Osteoblast (primary cell): Measurements from ENCODE around the gene ZNF554. TPM values are rescaled to one million over a fixed set of nuclear protein-coding genes. Genes with fewer than 3 reads are reported as not detected.

Experiments
- DNase-seq: peaks from one replicate; pipeline ENCODE4 v3.0.0; 2011; ENCODE audit warnings: low spot score, mixed read lengths; ENCODE audit not compliant: insufficient read length; ENCODE audit errors: missing footprints
- H2AFZ ChIP-seq: 2 replicates; pipeline ENCODE4 v1.6.0; 2011; ENCODE audit warnings: mild to moderate bottlenecking, low read length
- H3K27ac ChIP-seq: 2 replicates; pipeline ENCODE4 v1.5.1; 2011; ENCODE audit warnings: mild to moderate bottlenecking, low read depth, low read length, moderate library complexity
- H3K27me3 ChIP-seq: 2 replicates; pipeline ENCODE4 v1.6.0; 2012; ENCODE audit warnings: mild to moderate bottlenecking, control low read depth, inconsistent platforms, low read length, moderate library complexity; ENCODE audit not compliant: insufficient read depth
- H3K36me3 ChIP-seq: 2 replicates; pipeline ENCODE4 v1.5.1; 2011; ENCODE audit warnings: mild to moderate bottlenecking, low read length, control low read depth, moderate library complexity; ENCODE audit not compliant: insufficient read depth
- H3K4me1 ChIP-seq: 2 replicates; pipeline ENCODE4 v1.5.1; 2011; ENCODE audit warnings: mild to moderate bottlenecking, low read length, control low read depth, moderate library complexity; ENCODE audit not compliant: insufficient read depth
- H3K4me2 ChIP-seq: 2 replicates; pipeline ENCODE4 v1.6.0; 2011; ENCODE audit warnings: mild to moderate bottlenecking, low read length; ENCODE audit not compliant: insufficient read depth
- H3K4me3 ChIP-seq: fragments of 200-600 bp; sonication (generic); 3 replicates; pipeline ENCODE4 v1.5.1; 2012; ENCODE audit warnings: mild to moderate bottlenecking, low read length, inconsistent platforms; ENCODE audit not compliant: insufficient read depth
- H3K79me2 ChIP-seq: 2 replicates; pipeline ENCODE4 v1.6.0; 2012; ENCODE audit warnings: mild to moderate bottlenecking, low read length, control low read depth, inconsistent platforms; ENCODE audit not compliant: insufficient read depth
- H3K9me3 ChIP-seq: 2 replicates; pipeline ENCODE4 v1.5.1; 2011; ENCODE audit warnings: low read depth, low read length, control low read depth
- H4K20me1 ChIP-seq: 2 replicates; pipeline ENCODE4 v1.6.0; 2012; ENCODE audit warnings: mild to moderate bottlenecking, low read length, control low read depth; ENCODE audit not compliant: insufficient read depth
- total RNA-seq: library from RNA; depleted of rRNA; stranded (reverse); fragments of >200 nt; gene quantifications from 2 replicates; pipeline ENCODE4 v1.2.3, GENCODE V29; 2012
- TF ChIP-seq, protein P1 (sequence below): IDR thresholded peaks from 2 replicates; pipeline ENCODE4 v1.5.1; 2011; ENCODE audit warnings: mild to moderate bottlenecking, low read depth, low read length, moderate library complexity; ENCODE audit errors: extremely low read depth

ZNF554 gene
- total RNA-seq, 1 donor = 5.8 TPM

- peaks cover 49% of the 10 kb centered on the region for H3K79me2 ChIP-seq
- H3K4me2 ChIP-seq = no peak overlapping the region
These were observed 28.9 kb downstream of the ZNF554 start for GRCh38 chr19:2848616-2849015.

GRCh38 chr19:2850256-2850925, 30.7 kb downstream of the ZNF554 start:
- Histone ChIP-seq H3K4me3 (no peak overlapping the region), H3K27ac (no peak overlapping the region), H2AFZ (no peak overlapping the region), H3K4me2 (no peak overlapping the region), H3K27me3 (no peaks in the 10 kb centered on the region), H3K79me2 (peaks cover 37% of the 10 kb centered on the region), H3K9me3 (peaks cover 35% of the 10 kb centered on the region), H3K4me1 (no peaks in the 10 kb centered on the region), H4K20me1 (peaks cover 4% of the 10 kb centered on the region), H3K36me3 (peaks cover 38% of the 10 kb centered on the region)
- peak; percentile 13 for DNase-seq
- TF ChIP-seq, protein P1, sequence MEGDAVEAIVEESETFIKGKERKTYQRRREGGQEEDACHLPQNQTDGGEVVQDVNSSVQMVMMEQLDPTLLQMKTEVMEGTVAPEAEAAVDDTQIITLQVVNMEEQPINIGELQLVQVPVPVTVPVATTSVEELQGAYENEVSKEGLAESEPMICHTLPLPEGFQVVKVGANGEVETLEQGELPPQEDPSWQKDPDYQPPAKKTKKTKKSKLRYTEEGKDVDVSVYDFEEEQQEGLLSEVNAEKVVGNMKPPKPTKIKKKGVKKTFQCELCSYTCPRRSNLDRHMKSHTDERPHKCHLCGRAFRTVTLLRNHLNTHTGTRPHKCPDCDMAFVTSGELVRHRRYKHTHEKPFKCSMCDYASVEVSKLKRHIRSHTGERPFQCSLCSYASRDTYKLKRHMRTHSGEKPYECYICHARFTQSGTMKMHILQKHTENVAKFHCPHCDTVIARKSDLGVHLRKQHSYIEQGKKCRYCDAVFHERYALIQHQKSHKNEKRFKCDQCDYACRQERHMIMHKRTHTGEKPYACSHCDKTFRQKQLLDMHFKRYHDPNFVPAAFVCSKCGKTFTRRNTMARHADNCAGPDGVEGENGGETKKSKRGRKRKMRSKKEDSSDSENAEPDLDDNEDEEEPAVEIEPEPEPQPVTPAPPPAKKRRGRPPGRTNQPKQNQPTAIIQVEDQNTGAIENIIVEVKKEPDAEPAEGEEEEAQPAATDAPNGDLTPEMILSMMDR = no peak

More at GRCh38 chr19:2848616-2849015, 28.9 kb downstream of the ZNF554 start:
- Histone ChIP-seq H4K20me1 (peaks cover 4% of the 10 kb centered on the region), H3K4me1 (no peaks in the 10 kb centered on the region), H2AFZ (no peak overlapping the region), H3K36me3 (peaks cover 30% of the 10 kb centered on the region), H3K27me3 (no peaks in the 10 kb centered on the region), H3K27ac (no peak overlapping the region), H3K4me3 (no peak overlapping the region), H3K9me3 (peaks cover 22% of the 10 kb centered on the region)
- no peak for DNase-seq
- TF ChIP-seq, protein P1 = no peak

- H4K20me1 ChIP-seq = no peaks in the 10 kb centered on the region
- H3K4me2 ChIP-seq = no peak overlapping the region
- H3K27me3 ChIP-seq = no peaks in the 10 kb centered on the region
- no peak overlapping the region for H3K27ac ChIP-seq
- H2AFZ ChIP-seq = no peak overlapping the region
- H3K36me3 ChIP-seq = peaks cover 38% of the 10 kb centered on the region
- no peak overlapping the region for H3K4me3 ChIP-seq
- peaks cover 39% of the 10 kb centered on the region for H3K9me3 ChIP-seq
- peaks cover 17% of the 10 kb centered on the region for H3K79me2 ChIP-seq
- no peaks in the 10 kb centered on the region for H3K4me1 ChIP-seq
- TF ChIP-seq, protein P1 = no peak
- no peak for DNase-seq
These were observed 32.9 kb downstream of the ZNF554 start for GRCh38 chr19:2852598-2852997.

GRCh38 chr19:2853015-2853606, 33.4 kb downstream of the ZNF554 start:
- Histone ChIP-seq H4K20me1 (no peaks in the 10 kb centered on the region), H3K4me2 (no peak overlapping the region), H3K27ac (no peak overlapping the region), H3K36me3 (peaks cover 38% of the 10 kb centered on the region), H3K27me3 (no peaks in the 10 kb centered on the region), H3K4me1 (no peaks in the 10 kb centered on the region), H3K9me3 (peaks cover 42% of the 10 kb centered on the region), H2AFZ (no peak overlapping the region), H3K4me3 (no peak overlapping the region), H3K79me2 (peaks cover 14% of the 10 kb centered on the region)
- no peak for DNase-seq
- TF ChIP-seq, protein P1 = no peak
